Natural killer cell (primary cell): Measurements from ENCODE around the gene PCDH12. TPM values are rescaled to one million over a fixed set of nuclear protein-coding genes. Genes with fewer than 3 reads are reported as not detected.
A peak's percentile ranks its signal among the peaks of the same experiment; 100 is the strongest.

Experiments used
- ATAC-seq, 3 donors: fragments of 150-1000 bp in 2 of 3; fragments of 200-7000 bp in 1 of 3; cut with Tn5 transposase; 1 replicate in 1 of 3; 2 replicates in 2 of 3; pipeline ENCODE4 v1.10.0; 2021; ENCODE audit warnings: mild to moderate bottlenecking in 2 of 3, moderate library complexity in 2 of 3
- DNase-seq, 2 donors: peaks; one replicate each; pipeline versions ENCODE4 v3.0.0 to v3.0.0-alpha.2; 2013 to 2021; ENCODE audit warnings: mixed read lengths in 1 of 2
- H3K27ac ChIP-seq: one replicate; pipeline ENCODE4 v1.5.1; 2013; ENCODE audit warnings: mild to moderate bottlenecking, low read length
- H3K27me3 ChIP-seq: one replicate; pipeline ENCODE4 v1.6.1; 2013; ENCODE audit warnings: low read length; ENCODE audit not compliant: control insufficient read depth, insufficient read depth
- H3K36me3 ChIP-seq: one replicate; pipeline ENCODE4 v1.6.1; 2013; ENCODE audit warnings: low read length; ENCODE audit not compliant: control insufficient read depth, insufficient read depth
- H3K4me1 ChIP-seq: one replicate; pipeline ENCODE4 v1.6.1; 2013; ENCODE audit warnings: low read length; ENCODE audit not compliant: control insufficient read depth, insufficient read depth
- H3K4me3 ChIP-seq: one replicate; pipeline ENCODE4 v1.5.1; 2013; ENCODE audit warnings: low read length
- H3K9me3 ChIP-seq: one replicate; pipeline ENCODE4 v1.6.1; 2013; ENCODE audit warnings: low read length; ENCODE audit not compliant: control insufficient read depth, insufficient read depth
- H3K27ac Mint-ChIP-seq, 2 donors: one replicate each; pipeline ENCODE4 v1.8.0; 2022; ENCODE audit warnings: mild to moderate bottlenecking in 2 of 2, mixed read lengths in 2 of 2, moderate library complexity in 1 of 2
- H3K27me3 Mint-ChIP-seq, 2 donors: one replicate each; pipeline ENCODE4 v1.8.0; 2022; ENCODE audit warnings: low read depth in 2 of 2, mixed read lengths in 2 of 2
- H3K36me3 Mint-ChIP-seq: one replicate; pipeline ENCODE4 v1.8.0; 2022; ENCODE audit warnings: mixed read lengths
- H3K4me1 Mint-ChIP-seq, 2 donors: one replicate each; pipeline ENCODE4 v1.8.0; 2022; ENCODE audit warnings: mixed read lengths in 2 of 2
- H3K4me3 Mint-ChIP-seq: one replicate; pipeline ENCODE4 v1.8.0; 2022; ENCODE audit warnings: mild to moderate bottlenecking, moderate library complexity, mixed read lengths
- H3K9me3 Mint-ChIP-seq, 2 donors: one replicate each; pipeline ENCODE4 v1.8.0; 2022; ENCODE audit warnings: mixed read lengths in 2 of 2
- CTCF ChIP-seq: fragments of 200-600 bp; IDR thresholded peaks from one replicate; pipeline ENCODE4 v1.8.0; 2022; ENCODE audit warnings: antibody characterized with exemption
- WGBS: methylation state at CpG from one replicate; pipeline ENCODE4 v1.1.7; 2013; ENCODE audit warnings: missing lambda C conversion rate; ENCODE audit not compliant: insufficient coverage; 5-methylcytosine and 5-hydroxymethylcytosine counted together
- intact Hi-C: fragments of 100-400 bp; cut with micrococcal nuclease; formaldehyde crosslinking; loops from one replicate; pipeline ENCODE4 v1.14.2; 2022
- total RNA-seq, 4 donors: library from RNA; stranded (reverse); fragments of 120-200 nt in 1 of 4; gene quantifications; one replicate each; pipeline versions ENCODE4 v1.2.3 to v1.2.4, GENCODE V29; 2013 to 2022

Gene PCDH12
- total RNA-seq, 3 donors from 2014 or later (not counting 1 experiment from before 2014, with no cell fraction given), result 0.05 TPM; not detected in 2

- Mint-ChIP-seq H3K27me3 (peaks cover 0 to 4% of the 10 kb centered on the region in 2 donors), H3K4me3 (no peak overlapping the region), H3K9me3 (no peaks in the 10 kb centered on the region), H3K36me3 (no peaks in the 10 kb centered on the region), H3K27ac (peak overlapping the region in 1 of 2 donors; percentile 56), H3K4me1 (peaks cover 5 to 16% of the 10 kb centered on the region in 2 donors)
- Histone ChIP-seq H3K27me3 (no peaks in the 10 kb centered on the region), H3K4me3 (no peak overlapping the region), H3K36me3 (no peaks in the 10 kb centered on the region), H3K9me3 (no peaks in the 10 kb centered on the region), H3K27ac (no peak overlapping the region), H3K4me1 (no peaks in the 10 kb centered on the region)
- 39% methylated on average over 2 of the region's 2 CpGs for WGBS
- DNase-seq (no peak), ATAC-seq (no peak)
- TF ChIP-seq CTCF, result no peak
- intact Hi-C loops, result no loop called here
Observed at GRCh38 chr5:141952020-141952419, 6.0 kb downstream of the PCDH12 start.

GRCh38 chr5:141951332-141951781 is 6.6 kb downstream of the PCDH12 start:
- no peak overlapping the region for H3K27ac ChIP-seq
- Mint-ChIP-seq H3K36me3 (no peaks in the 10 kb centered on the region), H3K9me3 (no peaks in the 10 kb centered on the region), H3K4me1 (peaks cover 5 to 16% of the 10 kb centered on the region in 2 donors), H3K27ac (peak overlapping the region in 1 of 2 donors; percentile 56), H3K27me3 (peaks cover 0 to 4% of the 10 kb centered on the region in 2 donors), H3K4me3 (no peak overlapping the region)
- no peaks in the 10 kb centered on the region for H3K27me3 ChIP-seq
- peak in 2 of 3 donors; percentile 58 to 74 for ATAC-seq
- intact Hi-C loops, result no loop called here
- WGBS, result 67% methylated on average over 9 of the region's 9 CpGs
- H3K4me1 ChIP-seq, result no peaks in the 10 kb centered on the region
- H3K4me3 ChIP-seq, result no peak overlapping the region
- peak in 1 of 2 donors; percentile 53 for DNase-seq
- H3K36me3 ChIP-seq, result no peaks in the 10 kb centered on the region
- H3K9me3 ChIP-seq, result no peaks in the 10 kb centered on the region
- peak; percentile 36 for TF ChIP-seq CTCF

GRCh38 chr5:141950207-141951005 is 7.6 kb downstream of the PCDH12 start:
- intact Hi-C loops, result no loop called here

More at GRCh38 chr5:141950207-141951005, 7.6 kb downstream of the PCDH12 start:
- TF ChIP-seq CTCF, result no peak
- no peak for DNase-seq
- Mint-ChIP-seq H3K4me3 (no peak overlapping the region), H3K27ac (no peak overlapping the region), H3K27me3 (peaks cover 0 to 4% of the 10 kb centered on the region in 2 donors), H3K4me1 (peaks cover 5 to 16% of the 10 kb centered on the region in 2 donors), H3K36me3 (no peaks in the 10 kb centered on the region), H3K9me3 (no peaks in the 10 kb centered on the region)
- Histone ChIP-seq H3K9me3 (no peaks in the 10 kb centered on the region), H3K4me1 (no peaks in the 10 kb centered on the region), H3K36me3 (no peaks in the 10 kb centered on the region), H3K4me3 (no peak overlapping the region), H3K27ac (no peak overlapping the region), H3K27me3 (no peaks in the 10 kb centered on the region)
- ATAC-seq, result no peak
- WGBS, result 100% methylated on average over 2 of the region's 3 CpGs
